NCI-H460 (cell line): ENCODE results near the gene TMEM107. TPM values are rescaled to one million over a fixed set of nuclear protein-coding genes. Genes with fewer than 3 reads are reported as not detected.

Experiments used
- DNase-seq: peaks from one replicate; pipeline ENCODE4 v3.0.0-alpha.2; 2016; ENCODE audit warnings: low read depth; ENCODE audit errors: extremely low read depth
- total RNA-seq: library from RNA; depleted of rRNA; stranded (reverse); fragments of >200 nt; shearing (Covaris generic); gene quantifications from 2 replicates; pipeline ENCODE4 v1.2.3, GENCODE V29; 2014

Gene TMEM107
- total RNA-seq, 1 experiment from 2014 or later: 27.9 TPM

- no peak for DNase-seq
These were observed 12.9 kb downstream of the TMEM107 start for GRCh38 chr17:8162997-8163977.

GRCh38 chr17:8162233-8162996, 13.8 kb downstream of the TMEM107 start, which contains the start of gene VAMP2:
VAMP2 (minus strand) TSS chr17:8162948; CDS start chr17:8162879, 69 bp downstream.
- peak; percentile 63 for DNase-seq

- DNase-seq: no peak
These were observed 14.6 kb downstream of the TMEM107 start for GRCh38 chr17:8161289-8162232.

GRCh38 chr17:8160741-8161221, 15.4 kb downstream of the TMEM107 start:
- DNase-seq: no peak

GRCh38 chr17:8160224-8160577, 16.0 kb downstream of the TMEM107 start:
- no peak for DNase-seq

GRCh38 chr17:8159459-8160223, 16.5 kb downstream of the TMEM107 start:
- no peak for DNase-seq

- no peak for DNase-seq
These were observed 17.2 kb downstream of the TMEM107 start for GRCh38 chr17:8159032-8159400.

- peak; percentile 88 for DNase-seq
These were observed 17.7 kb downstream of the TMEM107 start for GRCh38 chr17:8158267-8159031.

- DNase-seq: peak; percentile 100
These were observed 19.8 kb downstream of the TMEM107 start for GRCh38 chr17:8156246-8156992.

- no peak for DNase-seq
These were observed 20.3 kb downstream of the TMEM107 start for GRCh38 chr17:8155996-8156245.

GRCh38 chr17:8155231-8155995, 20.8 kb downstream of the TMEM107 start:
- DNase-seq: no peak

- DNase-seq: no peak
These were observed 21.5 kb downstream of the TMEM107 start for GRCh38 chr17:8154608-8155155.

GRCh38 chr17:8153957-8154607, 22.1 kb downstream of the TMEM107 start:
- peak; percentile 97 for DNase-seq

- no peak for DNase-seq
These were observed 22.6 kb downstream of the TMEM107 start for GRCh38 chr17:8153525-8153956.

GRCh38 chr17:8153031-8153451, 23.1 kb downstream of the TMEM107 start:
- DNase-seq: no peak

GRCh38 chr17:8152112-8152775, 23.9 kb downstream of the TMEM107 start, which contains the start of gene PER1:
PER1 (minus strand) TSS chr17:8152404; CDS start chr17:8150706, 1,698 bp downstream.
- peak; percentile 95 for DNase-seq
